Activated CD4-positive, alpha-beta T cell treated with anti-CD3 and anti-CD28 coated beads, Interleukin-2, amount 50 U/mL, for 48 hours (primary cell): ENCODE data around the gene UBQLN1.

Experiments used
- DNase-seq, 2 experiments: peaks; one replicate each; pipeline ENCODE4 v3.0.0-alpha.2; 2020

UBQLN1 gene

GRCh38 chr9:83681490-83681889, 26.3 kb downstream of the UBQLN1 start:
- DNase-seq, result no peak

GRCh38 chr9:83680233-83680632, 27.5 kb downstream of the UBQLN1 start:
- no peak for DNase-seq

- DNase-seq, result no peak
These were observed 30.2 kb downstream of the UBQLN1 start for GRCh38 chr9:83677596-83677995.

- no peak for DNase-seq
These were observed 32.3 kb downstream of the UBQLN1 start for GRCh38 chr9:83675466-83675865.

GRCh38 chr9:83671451-83671850, 36.3 kb downstream of the UBQLN1 start:
- DNase-seq, result no peak

GRCh38 chr9:83670381-83670780, 37.4 kb downstream of the UBQLN1 start:
- no peak for DNase-seq

- no peak for DNase-seq
These were observed 38.7 kb downstream of the UBQLN1 start for GRCh38 chr9:83669067-83669466.

GRCh38 chr9:83665580-83666200, 42.1 kb downstream of the UBQLN1 start:
- no peak for DNase-seq

GRCh38 chr9:83662933-83663332, 44.8 kb downstream of the UBQLN1 start:
- DNase-seq, result no peak

GRCh38 chr9:83656952-83657351, 50.8 kb downstream of the UBQLN1 start:
- no peak for DNase-seq

GRCh38 chr9:83656032-83656680, 51.6 kb downstream of the UBQLN1 start:
- DNase-seq, result no peak

- DNase-seq, result no peak
These were observed 52.3 kb downstream of the UBQLN1 start for GRCh38 chr9:83655433-83655832.

GRCh38 chr9:83652433-83652832, 55.3 kb downstream of the UBQLN1 start:
- DNase-seq, result no peak

- no peak for DNase-seq
These were observed 56.2 kb downstream of the UBQLN1 start for GRCh38 chr9:83651558-83651957.

GRCh38 chr9:83649515-83649914, 58.2 kb downstream of the UBQLN1 start:
- DNase-seq, result no peak

- DNase-seq, result peak; percentile 79 to 80
These were observed 58.7 kb downstream of the UBQLN1 start for GRCh38 chr9:83649080-83649479.

- DNase-seq, result no peak
These were observed 61.1 kb downstream of the UBQLN1 start for GRCh38 chr9:83646500-83647239.

- DNase-seq, result no peak
These were observed 65.0 kb downstream of the UBQLN1 start for GRCh38 chr9:83642793-83643192.

GRCh38 chr9:83639266-83639665, 68.5 kb downstream of the UBQLN1 start:
- DNase-seq, result no peak

- DNase-seq, result no peak
These were observed 70.4 kb downstream of the UBQLN1 start for GRCh38 chr9:83637389-83637788.

GRCh38 chr9:83636813-83637212, 70.9 kb downstream of the UBQLN1 start:
- no peak for DNase-seq

GRCh38 chr9:83633676-83634075, 74.1 kb downstream of the UBQLN1 start:
- no peak for DNase-seq

- DNase-seq, result no peak
These were observed 74.5 kb downstream of the UBQLN1 start for GRCh38 chr9:83633255-83633654.

GRCh38 chr9:83630938-83631457, 76.8 kb downstream of the UBQLN1 start:
- no peak for DNase-seq
